GM23338 (cell line): ENCODE results near the gene SAMD4A. TPM values are rescaled to one million over a fixed set of nuclear protein-coding genes. Genes with fewer than 3 reads are reported as not detected.

Source experiments
- ATAC-seq: fragments of 200-7000 bp; cut with Tn5 transposase; 3 replicates; pipeline ENCODE4 v1.9.1; 2020
- DNase-seq: peaks from one replicate; pipeline ENCODE4 v3.0.0-alpha.2; 2015; ENCODE audit warnings: low spot score
- H2AFZ ChIP-seq: fragments of 200-600 bp; sonication (generic); 2 replicates; pipeline ENCODE4 v1.8.0; 2016; ENCODE audit warnings: antibody characterized with exemption, mild to moderate bottlenecking, moderate library complexity
- H3F3A ChIP-seq: fragments of 200-600 bp; sonication (generic); replicated peaks from 2 replicates; pipeline ENCODE4 v1.8.0; 2017; ENCODE audit warnings: antibody characterized with exemption, mixed run types, low read depth
- H3K27ac ChIP-seq: fragments of 200-600 bp; sonication (generic); 2 replicates; pipeline ENCODE4 v1.6.1; 2016; ENCODE audit warnings: low read depth
- H3K27me3 ChIP-seq: fragments of 200-600 bp; sonication (generic); 2 replicates; pipeline ENCODE4 v1.8.0; 2016; ENCODE audit warnings: mild to moderate bottlenecking, mixed run types, moderate library complexity; ENCODE audit not compliant: insufficient read depth
- H3K36me3 ChIP-seq: fragments of 200-600 bp; sonication (generic); 2 replicates; pipeline ENCODE4 v1.8.0; 2016; ENCODE audit warnings: mild to moderate bottlenecking; ENCODE audit not compliant: insufficient read depth
- H3K4me1 ChIP-seq: fragments of 200-600 bp; sonication (generic); 2 replicates; pipeline ENCODE4 v1.8.0; 2016; ENCODE audit warnings: mild to moderate bottlenecking, moderate library complexity; ENCODE audit not compliant: insufficient read depth
- H3K4me2 ChIP-seq: fragments of 200-600 bp; sonication (generic); 2 replicates; pipeline ENCODE4 v1.7.1; 2017; ENCODE audit warnings: mixed run types
- H3K4me3 ChIP-seq: fragments of 200-600 bp; sonication (generic); 2 replicates; pipeline ENCODE4 v1.6.1; 2016; ENCODE audit warnings: mixed run types
- H3K79me2 ChIP-seq: fragments of 200-600 bp; sonication (generic); replicated peaks from 2 replicates; pipeline ENCODE4 v1.8.0; 2017; ENCODE audit warnings: mild to moderate bottlenecking; ENCODE audit not compliant: insufficient read depth
- H3K9me2 ChIP-seq: fragments of 200-600 bp; sonication (generic); 2 replicates; pipeline ENCODE4 v1.8.0; 2017; ENCODE audit not compliant: insufficient read depth
- H4K20me1 ChIP-seq: fragments of 200-600 bp; sonication (generic); replicated peaks from 2 replicates; pipeline ENCODE4 v1.8.0; 2017; ENCODE audit warnings: mild to moderate bottlenecking; ENCODE audit not compliant: insufficient read depth
- H3K27ac Mint-ChIP-seq: 2 replicates; pipeline ENCODE4 v1.8.0; 2020; ENCODE audit warnings: inconsistent platforms, mild to moderate bottlenecking, moderate library complexity, mixed read lengths
- H3K27me3 Mint-ChIP-seq: 3 replicates; pipeline ENCODE4 v1.8.0; 2022; ENCODE audit warnings: low read depth, mild to moderate bottlenecking, moderate library complexity, mixed read lengths, inconsistent platforms; ENCODE audit not compliant: insufficient read depth, poor library complexity
- H3K36me3 Mint-ChIP-seq: 3 replicates; pipeline ENCODE4 v1.8.0; 2021; ENCODE audit warnings: low read depth, mild to moderate bottlenecking, inconsistent platforms, moderate library complexity, mixed read lengths
- H3K4me1 Mint-ChIP-seq: 3 replicates; pipeline ENCODE4 v1.8.0; 2020; ENCODE audit warnings: mild to moderate bottlenecking, inconsistent platforms, mixed read lengths
- H3K4me3 Mint-ChIP-seq: 3 replicates; pipeline ENCODE4 v1.8.0; 2021; ENCODE audit warnings: moderate library complexity, mild to moderate bottlenecking, inconsistent platforms, mixed read lengths
- H3K9me3 Mint-ChIP-seq: 3 replicates; pipeline ENCODE4 v1.8.0; 2020; ENCODE audit warnings: moderate library complexity, mild to moderate bottlenecking, inconsistent platforms, mixed read lengths
- CREB1 ChIP-seq: fragments of 250-450 bp; sonication (Bioruptor Pico); IDR thresholded peaks from 2 replicates; pipeline ENCODE4 v1.5.0; 2020; ENCODE audit warnings: low read depth, mild to moderate bottlenecking, moderate library complexity
- EZH2 ChIP-seq: fragments of 200-600 bp; sonication (generic); IDR thresholded peaks from one replicate; pipeline ENCODE4 v1.8.0; 2017; ENCODE audit warnings: antibody characterized with exemption, mild to moderate bottlenecking, low read depth; ENCODE audit not compliant: unreplicated experiment
- EZH2phosphoT487 ChIP-seq: fragments of 200-600 bp; sonication (generic); IDR thresholded peaks from one replicate; pipeline ENCODE4 v1.8.1; 2018; ENCODE audit warnings: antibody characterized with exemption; ENCODE audit not compliant: unreplicated experiment
- JUNB ChIP-seq: IDR thresholded peaks from one replicate; pipeline ENCODE4 v1.6.1; 2016; ENCODE audit warnings: antibody characterized with exemption; ENCODE audit not compliant: unreplicated experiment
- NANOG ChIP-seq: IDR thresholded peaks from 2 replicates; pipeline ENCODE4 v1.6.1; 2016; ENCODE audit warnings: antibody characterized with exemption, borderline replicate concordance
- POLR2AphosphoS5 ChIP-seq: IDR thresholded peaks from 2 replicates; pipeline ENCODE4 v1.6.1; 2016; ENCODE audit warnings: antibody characterized with exemption, low read depth
- STAT1 ChIP-seq: IDR thresholded peaks from one replicate; pipeline ENCODE4 v1.6.1; 2016; ENCODE audit warnings: antibody characterized with exemption; ENCODE audit not compliant: unreplicated experiment
- ZNF114 ChIP-seq: fragments of 250-450 bp; sonication (Bioruptor Pico); IDR thresholded peaks from 2 replicates; pipeline ENCODE4 v1.5.0; 2020; ENCODE audit warnings: mild to moderate bottlenecking, moderate library complexity
- ZNF331 ChIP-seq: fragments of 250-450 bp; sonication (Bioruptor Pico); IDR thresholded peaks from 2 replicates; pipeline ENCODE4 v1.5.0; 2020; ENCODE audit warnings: low read depth, mild to moderate bottlenecking, moderate library complexity
- polyA plus RNA-seq: library from polyadenylated mRNA; unstranded; fragments of >200 nt; fragmentation: Nextera tagmentation; extraction: Ambion mirVana; gene quantifications from 2 replicates; pipeline ENCODE4 v1.2.1, GENCODE V29; 2016
- total RNA-seq: library from RNA; depleted of rRNA; stranded (reverse); fragments of >200 nt; shearing (Covaris generic); gene quantifications from 2 replicates; pipeline ENCODE4 v1.2.3, GENCODE V29; 2014
- TF ChIP-seq, protein P1 (sequence below): IDR thresholded peaks from 2 replicates; pipeline ENCODE4 v1.6.1; 2016; ENCODE audit warnings: antibody characterized with exemption
- TF ChIP-seq, protein P2 (sequence below): fragments of 250-450 bp; sonication (Bioruptor Pico); IDR thresholded peaks from 2 replicates; pipeline ENCODE4 v1.5.0; 2020; ENCODE audit warnings: mild to moderate bottlenecking, moderate library complexity
- TF ChIP-seq, protein P3 (sequence below), 2 experiments: fragments of 200-600 bp in 1 of 2; sonication (generic) in 1 of 2; conservative IDR thresholded peaks; 2 replicates each; pipeline versions ENCODE4 v1.5.1 to v1.6.1; 2016 to 2017; ENCODE audit warnings: antibody characterized with exemption in 2 of 2, low read depth in 2 of 2, mild to moderate bottlenecking in 2 of 2, moderate library complexity in 1 of 2
- TF ChIP-seq, protein P4 (sequence below): IDR thresholded peaks from one replicate; pipeline ENCODE4 v1.6.1; 2018; ENCODE audit warnings: antibody characterized with exemption; ENCODE audit not compliant: unreplicated experiment

The SAMD4A gene
- total and polyA plus RNA-seq, 2 experiments from 2014 or later: 1.6 to 6.9 TPM

DNA sequence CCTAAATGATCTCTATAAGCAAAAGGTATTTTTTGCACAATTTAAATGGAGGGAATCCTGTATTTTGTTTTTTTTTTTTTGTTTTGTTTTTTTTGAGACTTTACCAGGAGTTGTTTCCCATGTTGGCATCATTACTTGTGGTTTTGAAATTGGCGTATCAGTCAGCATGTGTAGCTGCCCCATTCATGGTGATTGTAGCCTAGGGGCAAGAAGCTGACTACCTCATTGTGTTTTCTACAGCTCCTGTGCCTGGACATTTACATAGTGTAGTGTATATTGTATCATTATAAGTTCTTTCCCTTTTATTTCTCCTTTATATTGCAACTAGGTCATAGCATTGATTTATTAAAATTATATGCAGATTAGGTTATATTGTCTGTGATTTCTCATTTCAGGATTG, 24.5 kb downstream of the SAMD4A start:
- H3K9me3 Mint-ChIP-seq: no peaks in the 10 kb centered on the region
- peaks cover 5% of the 10 kb centered on the region for H3K27me3 Mint-ChIP-seq
- Histone ChIP-seq H3K27me3 (no peaks in the 10 kb centered on the region), H3K9me2 (no peaks in the 10 kb centered on the region), H3K79me2 (no peaks in the 10 kb centered on the region; the same call in 1 of the 2 replicates), H3F3A (no peaks in the 10 kb centered on the region), H3K27ac (no peak overlapping the region), H2AFZ (no peak overlapping the region), H3K4me1 (no peaks in the 10 kb centered on the region), H3K4me2 (no peak overlapping the region), H3K36me3 (no peaks in the 10 kb centered on the region), H4K20me1 (no peaks in the 10 kb centered on the region), H3K4me3 (no peak overlapping the region)
- no peaks in the 10 kb centered on the region for H3K36me3 Mint-ChIP-seq
- H3K4me3 Mint-ChIP-seq: no peak overlapping the region
- TF ChIP-seq, protein P1, sequence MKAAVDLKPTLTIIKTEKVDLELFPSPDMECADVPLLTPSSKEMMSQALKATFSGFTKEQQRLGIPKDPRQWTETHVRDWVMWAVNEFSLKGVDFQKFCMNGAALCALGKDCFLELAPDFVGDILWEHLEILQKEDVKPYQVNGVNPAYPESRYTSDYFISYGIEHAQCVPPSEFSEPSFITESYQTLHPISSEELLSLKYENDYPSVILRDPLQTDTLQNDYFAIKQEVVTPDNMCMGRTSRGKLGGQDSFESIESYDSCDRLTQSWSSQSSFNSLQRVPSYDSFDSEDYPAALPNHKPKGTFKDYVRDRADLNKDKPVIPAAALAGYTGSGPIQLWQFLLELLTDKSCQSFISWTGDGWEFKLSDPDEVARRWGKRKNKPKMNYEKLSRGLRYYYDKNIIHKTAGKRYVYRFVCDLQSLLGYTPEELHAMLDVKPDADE: no peak
- TF ChIP-seq, protein P2, sequence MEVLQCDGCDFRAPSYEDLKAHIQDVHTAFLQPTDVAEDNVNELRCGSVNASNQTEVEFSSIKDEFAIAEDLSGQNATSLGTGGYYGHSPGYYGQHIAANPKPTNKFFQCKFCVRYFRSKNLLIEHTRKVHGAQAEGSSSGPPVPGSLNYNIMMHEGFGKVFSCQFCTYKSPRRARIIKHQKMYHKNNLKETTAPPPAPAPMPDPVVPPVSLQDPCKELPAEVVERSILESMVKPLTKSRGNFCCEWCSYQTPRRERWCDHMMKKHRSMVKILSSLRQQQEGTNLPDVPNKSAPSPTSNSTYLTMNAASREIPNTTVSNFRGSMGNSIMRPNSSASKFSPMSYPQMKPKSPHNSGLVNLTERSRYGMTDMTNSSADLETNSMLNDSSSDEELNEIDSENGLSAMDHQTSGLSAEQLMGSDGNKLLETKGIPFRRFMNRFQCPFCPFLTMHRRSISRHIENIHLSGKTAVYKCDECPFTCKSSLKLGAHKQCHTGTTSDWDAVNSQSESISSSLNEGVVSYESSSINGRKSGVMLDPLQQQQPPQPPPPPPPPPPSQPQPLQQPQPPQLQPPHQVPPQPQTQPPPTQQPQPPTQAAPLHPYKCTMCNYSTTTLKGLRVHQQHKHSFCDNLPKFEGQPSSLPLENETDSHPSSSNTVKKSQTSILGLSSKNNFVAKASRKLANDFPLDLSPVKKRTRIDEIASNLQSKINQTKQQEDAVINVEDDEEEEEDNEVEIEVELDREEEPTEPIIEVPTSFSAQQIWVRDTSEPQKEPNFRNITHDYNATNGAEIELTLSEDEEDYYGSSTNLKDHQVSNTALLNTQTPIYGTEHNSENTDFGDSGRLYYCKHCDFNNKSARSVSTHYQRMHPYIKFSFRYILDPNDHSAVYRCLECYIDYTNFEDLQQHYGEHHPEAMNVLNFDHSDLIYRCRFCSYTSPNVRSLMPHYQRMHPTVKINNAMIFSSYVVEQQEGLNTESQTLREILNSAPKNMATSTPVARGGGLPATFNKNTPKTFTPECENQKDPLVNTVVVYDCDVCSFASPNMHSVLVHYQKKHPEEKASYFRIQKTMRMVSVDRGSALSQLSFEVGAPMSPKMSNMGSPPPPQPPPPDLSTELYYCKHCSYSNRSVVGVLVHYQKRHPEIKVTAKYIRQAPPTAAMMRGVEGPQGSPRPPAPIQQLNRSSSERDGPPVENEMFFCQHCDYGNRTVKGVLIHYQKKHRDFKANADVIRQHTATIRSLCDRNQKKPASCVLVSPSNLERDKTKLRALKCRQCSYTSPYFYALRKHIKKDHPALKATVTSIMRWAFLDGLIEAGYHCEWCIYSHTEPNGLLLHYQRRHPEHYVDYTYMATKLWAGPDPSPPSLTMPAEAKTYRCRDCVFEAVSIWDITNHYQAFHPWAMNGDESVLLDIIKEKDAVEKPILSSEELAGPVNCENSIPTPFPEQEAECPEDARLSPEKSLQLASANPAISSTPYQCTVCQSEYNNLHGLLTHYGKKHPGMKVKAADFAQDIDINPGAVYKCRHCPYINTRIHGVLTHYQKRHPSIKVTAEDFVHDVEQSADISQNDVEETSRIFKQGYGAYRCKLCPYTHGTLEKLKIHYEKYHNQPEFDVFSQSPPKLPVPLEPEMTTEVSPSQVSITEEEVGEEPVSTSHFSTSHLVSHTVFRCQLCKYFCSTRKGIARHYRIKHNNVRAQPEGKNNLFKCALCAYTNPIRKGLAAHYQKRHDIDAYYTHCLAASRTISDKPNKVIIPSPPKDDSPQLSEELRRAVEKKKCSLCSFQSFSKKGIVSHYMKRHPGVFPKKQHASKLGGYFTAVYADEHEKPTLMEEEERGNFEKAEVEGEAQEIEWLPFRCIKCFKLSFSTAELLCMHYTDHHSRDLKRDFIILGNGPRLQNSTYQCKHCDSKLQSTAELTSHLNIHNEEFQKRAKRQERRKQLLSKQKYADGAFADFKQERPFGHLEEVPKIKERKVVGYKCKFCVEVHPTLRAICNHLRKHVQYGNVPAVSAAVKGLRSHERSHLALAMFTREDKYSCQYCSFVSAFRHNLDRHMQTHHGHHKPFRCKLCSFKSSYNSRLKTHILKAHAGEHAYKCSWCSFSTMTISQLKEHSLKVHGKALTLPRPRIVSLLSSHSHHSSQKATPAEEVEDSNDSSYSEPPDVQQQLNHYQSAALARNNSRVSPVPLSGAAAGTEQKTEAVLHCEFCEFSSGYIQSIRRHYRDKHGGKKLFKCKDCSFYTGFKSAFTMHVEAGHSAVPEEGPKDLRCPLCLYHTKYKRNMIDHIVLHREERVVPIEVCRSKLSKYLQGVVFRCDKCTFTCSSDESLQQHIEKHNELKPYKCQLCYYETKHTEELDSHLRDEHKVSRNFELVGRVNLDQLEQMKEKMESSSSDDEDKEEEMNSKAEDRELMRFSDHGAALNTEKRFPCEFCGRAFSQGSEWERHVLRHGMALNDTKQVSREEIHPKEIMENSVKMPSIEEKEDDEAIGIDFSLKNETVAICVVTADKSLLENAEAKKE (CRISPR knock-in tag): no peak
- TF ChIP-seq, protein P3, sequence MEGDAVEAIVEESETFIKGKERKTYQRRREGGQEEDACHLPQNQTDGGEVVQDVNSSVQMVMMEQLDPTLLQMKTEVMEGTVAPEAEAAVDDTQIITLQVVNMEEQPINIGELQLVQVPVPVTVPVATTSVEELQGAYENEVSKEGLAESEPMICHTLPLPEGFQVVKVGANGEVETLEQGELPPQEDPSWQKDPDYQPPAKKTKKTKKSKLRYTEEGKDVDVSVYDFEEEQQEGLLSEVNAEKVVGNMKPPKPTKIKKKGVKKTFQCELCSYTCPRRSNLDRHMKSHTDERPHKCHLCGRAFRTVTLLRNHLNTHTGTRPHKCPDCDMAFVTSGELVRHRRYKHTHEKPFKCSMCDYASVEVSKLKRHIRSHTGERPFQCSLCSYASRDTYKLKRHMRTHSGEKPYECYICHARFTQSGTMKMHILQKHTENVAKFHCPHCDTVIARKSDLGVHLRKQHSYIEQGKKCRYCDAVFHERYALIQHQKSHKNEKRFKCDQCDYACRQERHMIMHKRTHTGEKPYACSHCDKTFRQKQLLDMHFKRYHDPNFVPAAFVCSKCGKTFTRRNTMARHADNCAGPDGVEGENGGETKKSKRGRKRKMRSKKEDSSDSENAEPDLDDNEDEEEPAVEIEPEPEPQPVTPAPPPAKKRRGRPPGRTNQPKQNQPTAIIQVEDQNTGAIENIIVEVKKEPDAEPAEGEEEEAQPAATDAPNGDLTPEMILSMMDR (conservative IDR thresholded peaks at IDR 0.05; ENCODE audit: low read depth in 2 of 2): no peak
- TF ChIP-seq, protein P4, sequence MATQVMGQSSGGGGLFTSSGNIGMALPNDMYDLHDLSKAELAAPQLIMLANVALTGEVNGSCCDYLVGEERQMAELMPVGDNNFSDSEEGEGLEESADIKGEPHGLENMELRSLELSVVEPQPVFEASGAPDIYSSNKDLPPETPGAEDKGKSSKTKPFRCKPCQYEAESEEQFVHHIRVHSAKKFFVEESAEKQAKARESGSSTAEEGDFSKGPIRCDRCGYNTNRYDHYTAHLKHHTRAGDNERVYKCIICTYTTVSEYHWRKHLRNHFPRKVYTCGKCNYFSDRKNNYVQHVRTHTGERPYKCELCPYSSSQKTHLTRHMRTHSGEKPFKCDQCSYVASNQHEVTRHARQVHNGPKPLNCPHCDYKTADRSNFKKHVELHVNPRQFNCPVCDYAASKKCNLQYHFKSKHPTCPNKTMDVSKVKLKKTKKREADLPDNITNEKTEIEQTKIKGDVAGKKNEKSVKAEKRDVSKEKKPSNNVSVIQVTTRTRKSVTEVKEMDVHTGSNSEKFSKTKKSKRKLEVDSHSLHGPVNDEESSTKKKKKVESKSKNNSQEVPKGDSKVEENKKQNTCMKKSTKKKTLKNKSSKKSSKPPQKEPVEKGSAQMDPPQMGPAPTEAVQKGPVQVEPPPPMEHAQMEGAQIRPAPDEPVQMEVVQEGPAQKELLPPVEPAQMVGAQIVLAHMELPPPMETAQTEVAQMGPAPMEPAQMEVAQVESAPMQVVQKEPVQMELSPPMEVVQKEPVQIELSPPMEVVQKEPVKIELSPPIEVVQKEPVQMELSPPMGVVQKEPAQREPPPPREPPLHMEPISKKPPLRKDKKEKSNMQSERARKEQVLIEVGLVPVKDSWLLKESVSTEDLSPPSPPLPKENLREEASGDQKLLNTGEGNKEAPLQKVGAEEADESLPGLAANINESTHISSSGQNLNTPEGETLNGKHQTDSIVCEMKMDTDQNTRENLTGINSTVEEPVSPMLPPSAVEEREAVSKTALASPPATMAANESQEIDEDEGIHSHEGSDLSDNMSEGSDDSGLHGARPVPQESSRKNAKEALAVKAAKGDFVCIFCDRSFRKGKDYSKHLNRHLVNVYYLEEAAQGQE: no peak
- TF ChIP-seq ZNF331 (CRISPR knock-in tag): no peak
- TF ChIP-seq JUNB: no peak
- TF ChIP-seq CREB1 (CRISPR knock-in tag): no peak
- no peak for TF ChIP-seq EZH2
- no peak for TF ChIP-seq EZH2phosphoT487
- no peak for TF ChIP-seq POLR2AphosphoS5
- TF ChIP-seq NANOG: no peak
- no peak for TF ChIP-seq STAT1
- no peak for TF ChIP-seq ZNF114 (CRISPR knock-in tag)
- ATAC-seq (no peak), DNase-seq (no peak)
- H3K27ac Mint-ChIP-seq: no peak overlapping the region
- H3K4me1 Mint-ChIP-seq: no peaks in the 10 kb centered on the region; the same call in 2 of the 3 replicates
